A549 treated with CORT108297 at 1 μM for 4 hours (cell line): ENCODE results near the gene LSM12. TPM values are rescaled to one million over a fixed set of nuclear protein-coding genes. Genes with fewer than 3 reads are reported as not detected.

Experiments used
- total RNA-seq: library from RNA; stranded (reverse); fragments of 200-300 nt; extraction: Qiagen RNA extraction; gene quantifications from 5 replicates; pipeline ENCODE4 v1.2.3, GENCODE V29; 2022

Gene LSM12
- 50.2 to 53.0 TPM (median 51.7 TPM) in 5 replicates for total RNA-seq

GRCh38 chr17:44066204-44066930, at the start of gene LSM12:
Gene LSM12, minus strand, starts transcription at chr17:44066671. Its CDS starts 84 bp downstream, at chr17:44066587.

GRCh38 chr17:44070455-44071197, 4.2 kb upstream of the LSM12 start, which contains the start of gene G6PC3:
Gene G6PC3, plus strand, starts transcription at chr17:44070735. Its CDS starts 231 bp downstream, at chr17:44070966.

GRCh38 chr17:44014437-44015172, 51.9 kb downstream of the LSM12 start, which contains the start of gene TMEM101:
Gene TMEM101, minus strand, starts transcription at chr17:44014963. Its CDS starts 11 bp downstream, at chr17:44014952.

GRCh38 chr17:44004077-44004760, 62.3 kb downstream of the LSM12 start, which contains the start of gene NAGS:
Gene NAGS, plus strand, starts transcription at chr17:44004622. Its CDS starts 42 bp downstream, at chr17:44004664.

Other genes starting within 250 kb of the LSM12 start
- gene MPP3, start 233.5 kb downstream of the LSM12 start, total RNA-seq = 14.1 to 21.2 TPM (median 18.7 TPM) in 5 replicates
- not detected in 5 replicates for gene CD300LG, start 219.5 kb downstream of the LSM12 start, total RNA-seq
- gene MPP2, start 159.1 kb downstream of the LSM12 start, total RNA-seq = 1.6 to 2.4 TPM (median 1.9 TPM) in 5 replicates
- gene PPY, start 124.2 kb downstream of the LSM12 start, total RNA-seq = 0.22 TPM in 1 of 5 replicates, not detected in the others
- gene PYY, start 112.7 kb downstream of the LSM12 start, total RNA-seq = 0.13 TPM in 1 of 5 replicates, not detected in the others
- 0.84 to 1.2 TPM (median 1.1 TPM) in 5 replicates for gene NAGS, start 62.0 kb downstream of the LSM12 start, total RNA-seq
- gene TMEM101, start 51.7 kb downstream of the LSM12 start, total RNA-seq = 26.9 to 35.9 TPM (median 34.2 TPM) in 5 replicates
- gene G6PC3, start 4.1 kb upstream of the LSM12 start, total RNA-seq = 116 to 180 TPM (median 171 TPM) in 5 replicates
- 13.6 to 17.2 TPM (median 15.6 TPM) in 5 replicates for gene HDAC5, start 57.0 kb upstream of the LSM12 start, total RNA-seq
- gene HROB, start 75.3 kb upstream of the LSM12 start, total RNA-seq = 8.9 to 10.6 TPM (median 9.4 TPM) in 5 replicates
- gene ASB16, start 104.0 kb upstream of the LSM12 start, total RNA-seq = 0.04 to 0.08 TPM (median 0.05 TPM) in 3 of 5 replicates, not detected in the others
- gene TMUB2, start 120.3 kb upstream of the LSM12 start, total RNA-seq = 36.3 to 46.3 TPM (median 45.0 TPM) in 5 replicates
- gene ATXN7L3, start 133.2 kb upstream of the LSM12 start, total RNA-seq = 51.9 to 71.6 TPM (median 67.8 TPM) in 5 replicates
- gene UBTF, start 153.0 kb upstream of the LSM12 start, total RNA-seq = 97.8 to 105 TPM (median 100 TPM) in 5 replicates
- 0.01 TPM in 1 of 5 replicates, not detected in the others for gene SLC4A1, start 201.5 kb upstream of the LSM12 start, total RNA-seq
- 0.55 to 1.3 TPM (median 0.57 TPM) in 5 replicates for gene RUNDC3A, start 241.9 kb upstream of the LSM12 start, total RNA-seq